ENCODE results near the gene KCNT1. TPM values are rescaled to one million over a fixed set of nuclear protein-coding genes. Genes with fewer than 3 reads are reported as not detected.

Gene KCNT1
- total RNA-seq, 1 experiment from 2014 or later = 0.17 TPM

DNA sequence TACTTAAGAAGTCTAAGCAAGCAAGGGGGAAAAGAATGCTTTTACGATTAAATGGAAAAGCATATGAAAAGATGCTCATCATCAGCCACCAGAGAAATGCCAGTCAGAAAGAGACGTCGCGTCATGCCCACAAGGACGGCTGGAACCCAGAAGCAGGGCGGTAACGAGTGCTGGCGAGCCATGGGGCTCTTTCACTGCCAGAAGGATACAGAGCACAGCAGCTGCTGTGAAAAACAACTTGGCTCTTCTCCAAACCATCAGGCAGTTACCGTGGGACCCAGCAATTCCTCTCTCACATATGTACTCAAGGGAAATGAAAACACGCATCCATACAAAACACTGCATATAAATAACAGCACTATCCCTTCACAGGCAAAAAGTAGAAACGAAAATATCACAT lies 109.8 kb downstream of the KCNT1 start (continued):
- no peak for TF ChIP-seq REST (IDR thresholded peaks at IDR 0.05; ENCODE audit: low read depth)

GRCh38 chr9:135812961-135813360 lies 111.0 kb downstream of the KCNT1 start:
- ChIA-PET RAD21 (ENCODE audit: low non-redundant PET in 1 of 2, low total read pairs in 2 of 2, uncharacterized antibody in 2 of 2, unreplicated experiment in 2 of 2) (no interaction called here), CTCF (no interaction called here), POLR2A (no interaction called here)
- no peaks in the 10 kb centered on the region for H3K79me2 ChIP-seq (ENCODE audit: insufficient read depth, low read length)
- H3K9me2 ChIP-seq (ENCODE audit: insufficient read depth) = no peaks in the 10 kb centered on the region
- H2AFZ ChIP-seq (ENCODE audit: low read depth, low read length, poor library complexity, severe bottlenecking) = no peak overlapping the region
- H4K20me1 ChIP-seq (ENCODE audit: insufficient read depth) = no peaks in the 10 kb centered on the region
- H3K4me2 ChIP-seq (ENCODE audit: low read length) = no peak overlapping the region
- no peaks in the 10 kb centered on the region for H3K4me1 ChIP-seq (ENCODE audit: control insufficient read depth in 1 of 2, insufficient read depth in 2 of 2, low read length in 2 of 2)
- BruUV-seq (replicated peaks) = no TSS peak
- H3K4me3 ChIP-seq (replicated peaks in 1 of 2; ENCODE audit: low read depth in 1 of 2, low read length in 2 of 2) = no peak overlapping the region
- DNase-seq (ENCODE audit: low read depth, low spot score) (no peak), ATAC-seq (no peak)
- H3K9me3 ChIP-seq (ENCODE audit: control insufficient read depth in 1 of 2, insufficient read depth in 1 of 2, low read depth in 1 of 2, low read length in 2 of 2) = no peaks in the 10 kb centered on the region
- intact Hi-C loops (cut with micrococcal nuclease) = no loop called here
- H3K27ac ChIP-seq (ENCODE audit: low read depth, low read length) = no peak overlapping the region
- H3K36me3 ChIP-seq (ENCODE audit: control insufficient read depth in 1 of 2, insufficient read depth in 2 of 2, low read length in 2 of 2) = peaks cover 46 to 54% of the 10 kb centered on the region in 2 experiments
- H3K27me3 ChIP-seq (ENCODE audit: insufficient read depth, low read length) = no peaks in the 10 kb centered on the region
- TF ChIP-seq SRF (IDR thresholded peaks at IDR 0.05; ENCODE audit: low read depth) = no peak
- TF ChIP-seq CEBPB (IDR thresholded peaks at IDR 0.05; ENCODE audit: low read depth) = no peak
- TF ChIP-seq REST (IDR thresholded peaks at IDR 0.05; ENCODE audit: low read depth) = no peak
- TF ChIP-seq EZH2 (IDR thresholded peaks at IDR 0.05) = no peak
- TF ChIP-seq ZNF274 (IDR thresholded peaks at IDR 0.05; ENCODE audit: low read depth, low read length) = no peak
- TF ChIP-seq SIN3A (IDR thresholded peaks at IDR 0.05; ENCODE audit: low read depth) = no peak
- no peak for TF ChIP-seq ZFX (IDR thresholded peaks at IDR 0.05)
- no peak for TF ChIP-seq RAD21 (IDR thresholded peaks at IDR 0.05; ENCODE audit: low read depth)
- no peak overlapping the region for H3K9ac ChIP-seq (ENCODE audit: low read length)

Measured in HCT116 (cell line).